Heart left ventricle (tissue), 13 donors: ENCODE data around the gene MAP3K21.

Experiments used
- CTCF ChIP-seq, 12 donors: fragments of 200-600 bp; sonication (generic) in 4 of 12; IDR thresholded peaks; one replicate each; pipeline versions ENCODE4 v1.5.0 to v1.8.0; 2018 to 2022; ENCODE audit warnings: antibody characterized with exemption in 12 of 12, mild to moderate bottlenecking in 5 of 12
- POLR2A ChIP-seq, 2 donors: fragments of 450-650 bp; IDR thresholded peaks; one replicate each; pipeline ENCODE4 v1.6.1; 2017; ENCODE audit warnings: antibody characterized with exemption in 2 of 2, mild to moderate bottlenecking in 2 of 2, moderate library complexity in 2 of 2
- donor health status: ischemic (EF 13 %, LVEDD 7.1; RV severe dilation, severe dysfunction).
- donor health status: DM: no; HTN: yes; CAD: no.
- donor health status: DM: no; HTN: no; CAD: no.
- donor health status: ischemic (EF 25% LVEDD 6.9; RV normal size, moderate dysfunction).
- donor health status: ischemic (EF 25% LVEDD 5.7; RV mildly dilated, moderate dysfunction).
- donor health status: ischemic (EF 35%, LVEDD 5.7; RV mildly dilated, moderate dysfunction).
- donor health status: nonischemic (EF 11% LVEDD 7.7; RV severe dilation, severe dysfunction).
- donor health status: DM: yes; HTN: yes; CAD: no.
- donor health status: PGD.
- donor health status: ischemic (EF 29% LVEDD 5.4; RV normal size, mild dysfunction).
- donor health status: nonischemic (EF 23%, LVEDD 6.1; RV moderate dilation, normal function).

- TF ChIP-seq POLR2A (IDR thresholded peaks at IDR 0.05) (no peak), CTCF (IDR thresholded peaks at IDR 0.05) (no peak)
These were observed 15.7 kb downstream of the MAP3K21 start for GRCh38 chr1:233343262-233343661.
